ENCODE data around the gene DXO. TPM values are rescaled to one million over a fixed set of nuclear protein-coding genes. Genes with fewer than 3 reads are reported as not detected.
"Not testable (repeated sequence)": the region's sequence is repeated elsewhere in the genome, so short reads cannot be mapped to it uniquely, and the experiment has no call there.

Gene DXO
- total RNA-seq, 1 experiment from 2014 or later = 38.1 TPM

- TF ChIP-seq TCF7L2 (IDR thresholded peaks at IDR 0.05; ENCODE audit: low read depth, low read length) = no peak
- TF ChIP-seq REST (IDR thresholded peaks at IDR 0.05; ENCODE audit: insufficient read depth in 1 of 2, low read depth in 2 of 2, low read length in 1 of 2) = no peak
- TF ChIP-seq, protein P1, sequence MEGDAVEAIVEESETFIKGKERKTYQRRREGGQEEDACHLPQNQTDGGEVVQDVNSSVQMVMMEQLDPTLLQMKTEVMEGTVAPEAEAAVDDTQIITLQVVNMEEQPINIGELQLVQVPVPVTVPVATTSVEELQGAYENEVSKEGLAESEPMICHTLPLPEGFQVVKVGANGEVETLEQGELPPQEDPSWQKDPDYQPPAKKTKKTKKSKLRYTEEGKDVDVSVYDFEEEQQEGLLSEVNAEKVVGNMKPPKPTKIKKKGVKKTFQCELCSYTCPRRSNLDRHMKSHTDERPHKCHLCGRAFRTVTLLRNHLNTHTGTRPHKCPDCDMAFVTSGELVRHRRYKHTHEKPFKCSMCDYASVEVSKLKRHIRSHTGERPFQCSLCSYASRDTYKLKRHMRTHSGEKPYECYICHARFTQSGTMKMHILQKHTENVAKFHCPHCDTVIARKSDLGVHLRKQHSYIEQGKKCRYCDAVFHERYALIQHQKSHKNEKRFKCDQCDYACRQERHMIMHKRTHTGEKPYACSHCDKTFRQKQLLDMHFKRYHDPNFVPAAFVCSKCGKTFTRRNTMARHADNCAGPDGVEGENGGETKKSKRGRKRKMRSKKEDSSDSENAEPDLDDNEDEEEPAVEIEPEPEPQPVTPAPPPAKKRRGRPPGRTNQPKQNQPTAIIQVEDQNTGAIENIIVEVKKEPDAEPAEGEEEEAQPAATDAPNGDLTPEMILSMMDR (IDR thresholded peaks at IDR 0.05) = no peak
- no peak for TF ChIP-seq POLR2AphosphoS5 (IDR thresholded peaks at IDR 0.05; ENCODE audit: low read depth, low read length)
- no peak for TF ChIP-seq SIN3A (IDR thresholded peaks at IDR 0.05; ENCODE audit: borderline replicate concordance, insufficient read depth, low read depth, low read length)
These were observed 6.9 kb upstream of the DXO start for GRCh38 chr6:31978831-31979230.

GRCh38 chr6:31977816-31978431 is 6.0 kb upstream of the DXO start:
- Histone ChIP-seq H3K4me1 (ENCODE audit: control insufficient read depth, insufficient read depth, low read length) (0 out of 2 replicates have a peak, but pooled peaks cover 6% of the 10 kb centered on the region), H3K9me3 (ENCODE audit: control insufficient read depth, insufficient read depth, low read depth, low read length) (no peaks in the 10 kb centered on the region), H3K27me3 (ENCODE audit: control insufficient read depth, insufficient read depth, low read length) (no peaks in the 10 kb centered on the region), H3K36me3 (ENCODE audit: control insufficient read depth, insufficient read depth, low read length) (no peaks in the 10 kb centered on the region; the same call in 1 of the 2 replicates), H3K27ac (ENCODE audit: low read length) (no peak overlapping the region), H3K4me3 (ENCODE audit: low read depth in 2 of 2, low read length in 2 of 2) (no peak overlapping the region)
- TF ChIP-seq SIN3A (IDR thresholded peaks at IDR 0.05; ENCODE audit: borderline replicate concordance, insufficient read depth, low read depth, low read length) = no peak
- TF ChIP-seq, protein P1 (IDR thresholded peaks at IDR 0.05) = no peak
- TF ChIP-seq TCF7L2 (IDR thresholded peaks at IDR 0.05; ENCODE audit: low read depth, low read length) = no peak
- TF ChIP-seq POLR2AphosphoS5 (IDR thresholded peaks at IDR 0.05; ENCODE audit: low read depth, low read length) = no peak
- TF ChIP-seq REST (IDR thresholded peaks at IDR 0.05; ENCODE audit: insufficient read depth in 1 of 2, low read depth in 2 of 2, low read length in 1 of 2) = no peak
- in situ Hi-C loops (cut with HindIII; ENCODE audit: low pct_unique_long_range_greater_than_20kb, low sequenced_read_pairs) (no loop called here), intact Hi-C loops (cut with micrococcal nuclease; ENCODE audit: unreplicated experiment) (no loop called here)
- BruUV-seq (replicated peaks) = no TSS peak
- ATAC-seq (no peak), DNase-seq (ENCODE audit: low read depth, low spot score) (no peak)
- ChIA-PET POLR2A (interaction anchor here (0.6 to 0.7 kb wide), 2 partner anchors 141 to 158 kb away, joined by 3 to 6 read pairs; no protein-coding TSS in a partner anchor), CTCF (interaction anchor here (0.7 kb wide), 1 partner anchor 205 kb away, joined by 3 read pairs; no protein-coding TSS in a partner anchor)

More at GRCh38 chr6:31978831-31979230, 6.9 kb upstream of the DXO start:
- intact Hi-C loops (cut with micrococcal nuclease; ENCODE audit: unreplicated experiment) = no loop called here
- no peaks in the 10 kb centered on the region for H3K27me3 ChIP-seq (ENCODE audit: control insufficient read depth, insufficient read depth, low read length)
- no peak overlapping the region for H3K4me3 ChIP-seq (ENCODE audit: low read depth in 2 of 2, low read length in 2 of 2)
- no peak for DNase-seq (ENCODE audit: low read depth, low spot score)
- CTCF ChIA-PET = no interaction called here
- H3K27ac ChIP-seq (ENCODE audit: low read length) = no peak overlapping the region
- no peak for ATAC-seq
- BruUV-seq (replicated peaks) = no TSS peak
- POLR2A ChIA-PET = no interaction called here
- H3K4me1 ChIP-seq (ENCODE audit: control insufficient read depth, insufficient read depth, low read length) = no peaks in the 10 kb centered on the region
- H3K36me3 ChIP-seq (ENCODE audit: control insufficient read depth, insufficient read depth, low read length) = no peaks in the 10 kb centered on the region; the same call in 1 of the 2 replicates
- in situ Hi-C loops (cut with HindIII; ENCODE audit: low pct_unique_long_range_greater_than_20kb, low sequenced_read_pairs) = no loop called here
- no peaks in the 10 kb centered on the region for H3K9me3 ChIP-seq (ENCODE audit: control insufficient read depth, insufficient read depth, low read depth, low read length)

- CTCF ChIA-PET = not testable (repeated sequence)
These were observed 4.1 kb upstream of the DXO start for GRCh38 chr6:31976065-31976464.

More at GRCh38 chr6:31976065-31976464, 4.1 kb upstream of the DXO start:
- H3K4me3 ChIP-seq (ENCODE audit: low read depth in 2 of 2, low read length in 2 of 2); ATAC-seq; H3K9me3 ChIP-seq (ENCODE audit: control insufficient read depth, insufficient read depth, low read depth, low read length); H3K36me3 ChIP-seq (ENCODE audit: control insufficient read depth, insufficient read depth, low read length); H3K4me1 ChIP-seq (ENCODE audit: control insufficient read depth, insufficient read depth, low read length); H3K27me3 ChIP-seq (ENCODE audit: control insufficient read depth, insufficient read depth, low read length); DNase-seq (ENCODE audit: low read depth, low spot score); H3K27ac ChIP-seq (ENCODE audit: low read length); POLR2A ChIA-PET; in situ Hi-C loops (cut with HindIII; ENCODE audit: low pct_unique_long_range_greater_than_20kb, low sequenced_read_pairs); intact Hi-C loops (cut with micrococcal nuclease; ENCODE audit: unreplicated experiment); BruUV-seq (replicated peaks): not testable (repeated sequence)
